ENCODE data around the gene SFTA2. TPM values are rescaled to one million over a fixed set of nuclear protein-coding genes. Genes with fewer than 3 reads are reported as not detected.
"Not testable (repeated sequence)": the region's sequence is repeated elsewhere in the genome, so short reads cannot be mapped to it uniquely, and the experiment has no call there.

Gene SFTA2
- total RNA-seq, 1 donor from 2014 or later = not detected

DNA sequence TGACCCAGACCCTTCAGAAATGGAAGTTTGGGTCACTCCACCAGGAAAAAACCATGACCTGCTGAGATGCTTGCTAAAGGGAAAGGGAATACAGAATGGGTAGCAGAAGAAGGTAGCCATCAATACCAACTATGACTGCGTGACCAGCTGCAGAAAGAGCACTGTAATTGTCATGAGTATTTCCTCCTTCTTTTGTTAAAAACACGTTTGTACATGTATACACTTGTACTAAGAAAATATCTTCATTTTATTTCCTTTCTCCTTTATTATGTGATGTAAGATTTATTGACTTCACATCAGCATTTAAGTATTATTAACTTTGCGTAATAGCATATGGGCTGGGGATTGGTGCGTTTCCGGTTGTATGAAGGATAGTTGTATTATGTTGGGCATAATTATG is 39.0 kb upstream of the SFTA2 start:
- no peak for FAIRE-seq
- TF ChIP-seq, protein P1, sequence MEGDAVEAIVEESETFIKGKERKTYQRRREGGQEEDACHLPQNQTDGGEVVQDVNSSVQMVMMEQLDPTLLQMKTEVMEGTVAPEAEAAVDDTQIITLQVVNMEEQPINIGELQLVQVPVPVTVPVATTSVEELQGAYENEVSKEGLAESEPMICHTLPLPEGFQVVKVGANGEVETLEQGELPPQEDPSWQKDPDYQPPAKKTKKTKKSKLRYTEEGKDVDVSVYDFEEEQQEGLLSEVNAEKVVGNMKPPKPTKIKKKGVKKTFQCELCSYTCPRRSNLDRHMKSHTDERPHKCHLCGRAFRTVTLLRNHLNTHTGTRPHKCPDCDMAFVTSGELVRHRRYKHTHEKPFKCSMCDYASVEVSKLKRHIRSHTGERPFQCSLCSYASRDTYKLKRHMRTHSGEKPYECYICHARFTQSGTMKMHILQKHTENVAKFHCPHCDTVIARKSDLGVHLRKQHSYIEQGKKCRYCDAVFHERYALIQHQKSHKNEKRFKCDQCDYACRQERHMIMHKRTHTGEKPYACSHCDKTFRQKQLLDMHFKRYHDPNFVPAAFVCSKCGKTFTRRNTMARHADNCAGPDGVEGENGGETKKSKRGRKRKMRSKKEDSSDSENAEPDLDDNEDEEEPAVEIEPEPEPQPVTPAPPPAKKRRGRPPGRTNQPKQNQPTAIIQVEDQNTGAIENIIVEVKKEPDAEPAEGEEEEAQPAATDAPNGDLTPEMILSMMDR (IDR thresholded peaks at IDR 0.05; ENCODE audit: insufficient read depth, low read length, severe bottlenecking) = no peak
- peak; percentile 66 for DNase-seq (ENCODE audit: low read depth)
- no peaks in the 10 kb centered on the region for H3K36me3 ChIP-seq (ENCODE audit: control insufficient read depth, insufficient read depth, low read length)
- H3K4me3 ChIP-seq (ENCODE audit: low read depth, low read length) = no peak overlapping the region
- H3K27me3 ChIP-seq (ENCODE audit: control insufficient read depth, insufficient read depth, low read length) = no peaks in the 10 kb centered on the region

DNA sequence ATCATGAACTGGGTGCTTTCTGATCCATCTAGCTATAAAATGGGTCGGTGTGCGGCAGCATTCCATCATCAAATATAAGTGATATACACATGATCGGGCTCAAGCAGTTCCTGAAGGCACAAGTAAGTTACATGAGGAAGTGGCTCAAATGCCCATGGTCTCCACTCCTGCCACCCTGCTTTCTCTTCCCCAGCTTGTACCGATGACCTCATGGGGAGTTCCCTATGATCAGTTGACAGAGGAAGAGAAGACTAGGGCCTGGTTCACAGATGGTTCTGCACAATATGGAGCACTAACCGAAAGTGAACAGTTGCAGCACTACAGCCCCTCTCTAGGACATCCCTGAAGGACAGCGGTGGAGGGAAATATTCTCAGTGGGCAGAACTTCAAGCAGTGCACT is 37.2 kb upstream of the SFTA2 start:
- H3K27me3 ChIP-seq (ENCODE audit: control insufficient read depth, insufficient read depth, low read length); H3K4me3 ChIP-seq (ENCODE audit: low read depth, low read length); DNase-seq (ENCODE audit: low read depth); H3K36me3 ChIP-seq (ENCODE audit: control insufficient read depth, insufficient read depth, low read length); FAIRE-seq: not testable (repeated sequence)

DNA sequence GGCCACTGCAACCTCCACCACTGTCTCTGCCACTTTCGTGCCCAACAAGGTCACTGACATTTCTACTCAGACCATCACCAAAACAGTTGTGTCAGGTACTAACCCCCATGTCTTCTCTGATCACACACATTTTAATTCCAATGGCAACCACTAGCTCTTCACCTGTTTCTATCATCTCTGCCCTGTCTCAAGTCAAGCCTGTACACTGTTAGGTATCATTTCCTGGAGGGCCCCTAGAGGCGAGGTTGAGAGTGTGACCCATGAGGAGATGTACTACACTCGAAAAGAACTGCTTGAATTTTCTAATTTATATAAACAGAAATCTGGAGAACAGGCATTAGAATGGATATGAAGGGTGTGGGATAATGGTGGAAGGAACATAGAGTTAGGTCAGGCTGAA is 34.2 kb upstream of the SFTA2 start:
- DNase-seq (ENCODE audit: low read depth) (no peak), FAIRE-seq (no peak)
- TF ChIP-seq, protein P1 (IDR thresholded peaks at IDR 0.05; ENCODE audit: insufficient read depth, low read length, severe bottlenecking) = no peak
- Histone ChIP-seq H3K36me3 (ENCODE audit: control insufficient read depth, insufficient read depth, low read length) (no peaks in the 10 kb centered on the region), H3K4me3 (ENCODE audit: low read depth, low read length) (no peak overlapping the region), H3K27me3 (ENCODE audit: control insufficient read depth, insufficient read depth, low read length) (no peaks in the 10 kb centered on the region)

DNA sequence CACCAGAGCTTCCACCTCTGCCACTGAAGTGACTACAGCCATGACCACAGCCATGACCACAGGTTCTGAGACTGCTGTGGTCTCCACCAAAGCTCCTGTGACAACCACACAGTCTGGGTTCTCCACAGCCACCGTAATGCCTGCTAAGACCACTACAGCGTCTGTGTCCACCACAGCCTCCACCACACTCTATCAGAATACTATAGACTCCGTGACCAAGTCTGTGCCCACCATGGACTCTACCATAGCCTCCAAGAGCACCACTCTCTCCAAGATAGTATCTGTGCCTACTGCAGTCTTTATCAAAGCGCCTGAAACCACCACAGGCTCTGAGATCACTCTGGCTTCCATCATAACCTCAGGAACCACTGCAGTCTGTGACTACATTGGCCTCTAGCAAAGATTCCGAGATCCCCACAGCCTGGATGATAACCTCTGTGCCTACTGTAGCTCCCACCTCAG is 33.2 kb upstream of the SFTA2 start:
- FAIRE-seq (no peak), DNase-seq (ENCODE audit: low read depth) (no peak)
- H3K4me3 ChIP-seq (ENCODE audit: low read depth, low read length) = no peak overlapping the region
- no peaks in the 10 kb centered on the region for H3K27me3 ChIP-seq (ENCODE audit: control insufficient read depth, insufficient read depth, low read length)
- H3K36me3 ChIP-seq (ENCODE audit: control insufficient read depth, insufficient read depth, low read length) = no peaks in the 10 kb centered on the region
- TF ChIP-seq, protein P1 (IDR thresholded peaks at IDR 0.05; ENCODE audit: insufficient read depth, low read length, severe bottlenecking) = no peak

DNA sequence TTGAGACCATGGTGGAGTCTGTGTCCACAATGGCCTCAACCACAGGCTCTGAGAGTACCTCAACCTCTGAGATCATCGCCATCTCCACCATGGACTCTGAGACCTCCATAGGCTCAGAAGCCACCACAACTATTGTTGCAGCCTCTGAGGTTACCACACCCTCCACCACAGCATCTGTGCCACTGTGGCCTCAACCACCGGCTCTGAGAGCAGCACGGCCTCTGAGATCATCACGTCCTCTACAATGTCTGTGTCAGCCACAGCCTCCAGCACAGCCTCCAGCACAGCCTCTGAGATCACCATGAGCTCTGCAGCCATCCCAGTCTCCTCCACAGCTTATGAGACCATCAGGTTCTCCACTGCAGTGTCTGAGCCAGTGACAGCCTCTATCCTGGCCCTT is 32.1 kb upstream of the SFTA2 start:
- H3K4me3 ChIP-seq (ENCODE audit: low read depth, low read length) = no peak overlapping the region
- H3K27me3 ChIP-seq (ENCODE audit: control insufficient read depth, insufficient read depth, low read length) = peaks cover 2% of the 10 kb centered on the region
- DNase-seq (ENCODE audit: low read depth) (no peak), FAIRE-seq (no peak)
- H3K36me3 ChIP-seq (ENCODE audit: control insufficient read depth, insufficient read depth, low read length) = no peaks in the 10 kb centered on the region
- TF ChIP-seq, protein P1 (IDR thresholded peaks at IDR 0.05; ENCODE audit: insufficient read depth, low read length, severe bottlenecking) = no peak

DNA sequence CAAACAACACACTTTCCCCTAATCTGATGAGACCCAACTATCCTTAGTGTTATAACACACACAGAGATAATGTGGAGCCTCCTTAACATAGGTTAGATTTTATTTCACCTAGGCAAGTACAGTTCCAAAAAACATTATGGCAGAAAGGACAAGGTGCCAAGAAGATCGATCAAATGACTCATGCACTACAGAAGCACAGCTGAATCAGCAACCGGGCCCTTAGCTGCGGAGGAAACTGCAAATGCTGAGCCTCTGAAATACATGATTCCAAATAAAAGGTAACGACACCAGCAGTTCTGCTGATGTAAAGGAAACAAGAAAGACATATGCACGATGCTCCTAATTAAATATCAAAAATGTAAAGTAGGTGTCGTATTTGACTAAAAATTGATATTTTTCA is 31.7 kb upstream of the SFTA2 start:
- Histone ChIP-seq H3K27me3 (ENCODE audit: control insufficient read depth, insufficient read depth, low read length) (peaks cover 2% of the 10 kb centered on the region), H3K4me3 (ENCODE audit: low read depth, low read length) (no peak overlapping the region), H3K36me3 (ENCODE audit: control insufficient read depth, insufficient read depth, low read length) (no peaks in the 10 kb centered on the region)
- peak; percentile 32 for DNase-seq (ENCODE audit: low read depth)
- TF ChIP-seq, protein P1 (IDR thresholded peaks at IDR 0.05; ENCODE audit: insufficient read depth, low read length, severe bottlenecking) = no peak
- no peak for FAIRE-seq

Data from bronchial epithelial cell (primary cell).